GM12874 (cell line): ENCODE results near the gene EXOC2.

ENCODE experiments used
- CTCF ChIP-seq: IDR thresholded peaks from 2 replicates; pipeline ENCODE4 v1.5.1; 2011; ENCODE audit warnings: low read depth, mild to moderate bottlenecking, control low read depth, low read length, moderate library complexity; ENCODE audit not compliant: insufficient read depth

EXOC2 gene

GRCh38 chr6:708237-708598 is 15.3 kb upstream of the EXOC2 start:
- TF ChIP-seq CTCF = no peak

- no peak for TF ChIP-seq CTCF
These were observed 14.8 kb upstream of the EXOC2 start for GRCh38 chr6:707576-708236.

GRCh38 chr6:706819-707381 is 14.0 kb upstream of the EXOC2 start:
- no peak for TF ChIP-seq CTCF

GRCh38 chr6:706146-706545 is 13.2 kb upstream of the EXOC2 start:
- no peak for TF ChIP-seq CTCF

- TF ChIP-seq CTCF = no peak
These were observed 12.1 kb upstream of the EXOC2 start for GRCh38 chr6:705047-705446.

GRCh38 chr6:704046-704445 is 11.1 kb upstream of the EXOC2 start:
- no peak for TF ChIP-seq CTCF

GRCh38 chr6:703552-703951 is 10.6 kb upstream of the EXOC2 start:
- TF ChIP-seq CTCF = no peak
